ENCODE measurements around the gene HSPB7.

DNA sequence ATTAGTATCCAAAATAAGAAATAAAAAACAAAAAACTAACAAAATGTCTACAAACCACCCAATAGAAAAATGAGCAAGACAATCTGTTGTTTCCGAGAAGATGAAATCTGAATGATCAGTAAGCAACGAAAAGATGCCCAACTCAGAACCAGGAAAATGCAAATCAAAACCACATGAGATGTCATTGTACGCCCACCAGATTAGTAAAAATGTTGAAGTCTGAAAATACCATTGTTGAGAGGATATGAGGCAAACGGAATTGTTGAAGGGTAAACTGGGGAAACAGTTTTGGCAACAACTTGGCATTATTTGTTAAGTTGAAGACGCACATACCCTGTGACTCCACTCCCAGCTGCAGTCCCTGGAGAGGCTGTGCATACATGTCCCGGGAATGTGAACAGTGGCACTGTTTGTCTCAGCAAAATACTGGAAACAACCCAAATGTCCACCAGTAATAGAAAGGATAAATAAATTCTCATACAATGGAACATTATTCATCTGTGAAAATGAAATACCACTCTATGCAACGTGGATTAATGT is 52.5 kb downstream of the HSPB7 start:
- TF ChIP-seq, protein P1, sequence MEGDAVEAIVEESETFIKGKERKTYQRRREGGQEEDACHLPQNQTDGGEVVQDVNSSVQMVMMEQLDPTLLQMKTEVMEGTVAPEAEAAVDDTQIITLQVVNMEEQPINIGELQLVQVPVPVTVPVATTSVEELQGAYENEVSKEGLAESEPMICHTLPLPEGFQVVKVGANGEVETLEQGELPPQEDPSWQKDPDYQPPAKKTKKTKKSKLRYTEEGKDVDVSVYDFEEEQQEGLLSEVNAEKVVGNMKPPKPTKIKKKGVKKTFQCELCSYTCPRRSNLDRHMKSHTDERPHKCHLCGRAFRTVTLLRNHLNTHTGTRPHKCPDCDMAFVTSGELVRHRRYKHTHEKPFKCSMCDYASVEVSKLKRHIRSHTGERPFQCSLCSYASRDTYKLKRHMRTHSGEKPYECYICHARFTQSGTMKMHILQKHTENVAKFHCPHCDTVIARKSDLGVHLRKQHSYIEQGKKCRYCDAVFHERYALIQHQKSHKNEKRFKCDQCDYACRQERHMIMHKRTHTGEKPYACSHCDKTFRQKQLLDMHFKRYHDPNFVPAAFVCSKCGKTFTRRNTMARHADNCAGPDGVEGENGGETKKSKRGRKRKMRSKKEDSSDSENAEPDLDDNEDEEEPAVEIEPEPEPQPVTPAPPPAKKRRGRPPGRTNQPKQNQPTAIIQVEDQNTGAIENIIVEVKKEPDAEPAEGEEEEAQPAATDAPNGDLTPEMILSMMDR (conservative IDR thresholded peaks at IDR 0.05; ENCODE audit: low read depth in 2 of 2): no peak
- TF ChIP-seq POLR2AphosphoS5 (IDR thresholded peaks at IDR 0.05; ENCODE audit: low read depth) (no peak), EZH2phosphoT487 (IDR thresholded peaks at IDR 0.05; ENCODE audit: unreplicated experiment) (no peak), CREB1 (CRISPR knock-in tag; IDR thresholded peaks at IDR 0.05; ENCODE audit: low read depth) (no peak), EZH2 (IDR thresholded peaks at IDR 0.05; ENCODE audit: low read depth, unreplicated experiment) (no peak), ZNF331 (CRISPR knock-in tag; IDR thresholded peaks at IDR 0.05; ENCODE audit: low read depth) (no peak), JUNB (IDR thresholded peaks at IDR 0.05; ENCODE audit: unreplicated experiment) (no peak), ZNF114 (CRISPR knock-in tag; IDR thresholded peaks at IDR 0.05) (no peak)
- TF ChIP-seq, protein P2, sequence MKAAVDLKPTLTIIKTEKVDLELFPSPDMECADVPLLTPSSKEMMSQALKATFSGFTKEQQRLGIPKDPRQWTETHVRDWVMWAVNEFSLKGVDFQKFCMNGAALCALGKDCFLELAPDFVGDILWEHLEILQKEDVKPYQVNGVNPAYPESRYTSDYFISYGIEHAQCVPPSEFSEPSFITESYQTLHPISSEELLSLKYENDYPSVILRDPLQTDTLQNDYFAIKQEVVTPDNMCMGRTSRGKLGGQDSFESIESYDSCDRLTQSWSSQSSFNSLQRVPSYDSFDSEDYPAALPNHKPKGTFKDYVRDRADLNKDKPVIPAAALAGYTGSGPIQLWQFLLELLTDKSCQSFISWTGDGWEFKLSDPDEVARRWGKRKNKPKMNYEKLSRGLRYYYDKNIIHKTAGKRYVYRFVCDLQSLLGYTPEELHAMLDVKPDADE (IDR thresholded peaks at IDR 0.05): no peak
- TF ChIP-seq, protein P3, sequence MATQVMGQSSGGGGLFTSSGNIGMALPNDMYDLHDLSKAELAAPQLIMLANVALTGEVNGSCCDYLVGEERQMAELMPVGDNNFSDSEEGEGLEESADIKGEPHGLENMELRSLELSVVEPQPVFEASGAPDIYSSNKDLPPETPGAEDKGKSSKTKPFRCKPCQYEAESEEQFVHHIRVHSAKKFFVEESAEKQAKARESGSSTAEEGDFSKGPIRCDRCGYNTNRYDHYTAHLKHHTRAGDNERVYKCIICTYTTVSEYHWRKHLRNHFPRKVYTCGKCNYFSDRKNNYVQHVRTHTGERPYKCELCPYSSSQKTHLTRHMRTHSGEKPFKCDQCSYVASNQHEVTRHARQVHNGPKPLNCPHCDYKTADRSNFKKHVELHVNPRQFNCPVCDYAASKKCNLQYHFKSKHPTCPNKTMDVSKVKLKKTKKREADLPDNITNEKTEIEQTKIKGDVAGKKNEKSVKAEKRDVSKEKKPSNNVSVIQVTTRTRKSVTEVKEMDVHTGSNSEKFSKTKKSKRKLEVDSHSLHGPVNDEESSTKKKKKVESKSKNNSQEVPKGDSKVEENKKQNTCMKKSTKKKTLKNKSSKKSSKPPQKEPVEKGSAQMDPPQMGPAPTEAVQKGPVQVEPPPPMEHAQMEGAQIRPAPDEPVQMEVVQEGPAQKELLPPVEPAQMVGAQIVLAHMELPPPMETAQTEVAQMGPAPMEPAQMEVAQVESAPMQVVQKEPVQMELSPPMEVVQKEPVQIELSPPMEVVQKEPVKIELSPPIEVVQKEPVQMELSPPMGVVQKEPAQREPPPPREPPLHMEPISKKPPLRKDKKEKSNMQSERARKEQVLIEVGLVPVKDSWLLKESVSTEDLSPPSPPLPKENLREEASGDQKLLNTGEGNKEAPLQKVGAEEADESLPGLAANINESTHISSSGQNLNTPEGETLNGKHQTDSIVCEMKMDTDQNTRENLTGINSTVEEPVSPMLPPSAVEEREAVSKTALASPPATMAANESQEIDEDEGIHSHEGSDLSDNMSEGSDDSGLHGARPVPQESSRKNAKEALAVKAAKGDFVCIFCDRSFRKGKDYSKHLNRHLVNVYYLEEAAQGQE (IDR thresholded peaks at IDR 0.05; ENCODE audit: unreplicated experiment): no peak
- TF ChIP-seq, protein P4, sequence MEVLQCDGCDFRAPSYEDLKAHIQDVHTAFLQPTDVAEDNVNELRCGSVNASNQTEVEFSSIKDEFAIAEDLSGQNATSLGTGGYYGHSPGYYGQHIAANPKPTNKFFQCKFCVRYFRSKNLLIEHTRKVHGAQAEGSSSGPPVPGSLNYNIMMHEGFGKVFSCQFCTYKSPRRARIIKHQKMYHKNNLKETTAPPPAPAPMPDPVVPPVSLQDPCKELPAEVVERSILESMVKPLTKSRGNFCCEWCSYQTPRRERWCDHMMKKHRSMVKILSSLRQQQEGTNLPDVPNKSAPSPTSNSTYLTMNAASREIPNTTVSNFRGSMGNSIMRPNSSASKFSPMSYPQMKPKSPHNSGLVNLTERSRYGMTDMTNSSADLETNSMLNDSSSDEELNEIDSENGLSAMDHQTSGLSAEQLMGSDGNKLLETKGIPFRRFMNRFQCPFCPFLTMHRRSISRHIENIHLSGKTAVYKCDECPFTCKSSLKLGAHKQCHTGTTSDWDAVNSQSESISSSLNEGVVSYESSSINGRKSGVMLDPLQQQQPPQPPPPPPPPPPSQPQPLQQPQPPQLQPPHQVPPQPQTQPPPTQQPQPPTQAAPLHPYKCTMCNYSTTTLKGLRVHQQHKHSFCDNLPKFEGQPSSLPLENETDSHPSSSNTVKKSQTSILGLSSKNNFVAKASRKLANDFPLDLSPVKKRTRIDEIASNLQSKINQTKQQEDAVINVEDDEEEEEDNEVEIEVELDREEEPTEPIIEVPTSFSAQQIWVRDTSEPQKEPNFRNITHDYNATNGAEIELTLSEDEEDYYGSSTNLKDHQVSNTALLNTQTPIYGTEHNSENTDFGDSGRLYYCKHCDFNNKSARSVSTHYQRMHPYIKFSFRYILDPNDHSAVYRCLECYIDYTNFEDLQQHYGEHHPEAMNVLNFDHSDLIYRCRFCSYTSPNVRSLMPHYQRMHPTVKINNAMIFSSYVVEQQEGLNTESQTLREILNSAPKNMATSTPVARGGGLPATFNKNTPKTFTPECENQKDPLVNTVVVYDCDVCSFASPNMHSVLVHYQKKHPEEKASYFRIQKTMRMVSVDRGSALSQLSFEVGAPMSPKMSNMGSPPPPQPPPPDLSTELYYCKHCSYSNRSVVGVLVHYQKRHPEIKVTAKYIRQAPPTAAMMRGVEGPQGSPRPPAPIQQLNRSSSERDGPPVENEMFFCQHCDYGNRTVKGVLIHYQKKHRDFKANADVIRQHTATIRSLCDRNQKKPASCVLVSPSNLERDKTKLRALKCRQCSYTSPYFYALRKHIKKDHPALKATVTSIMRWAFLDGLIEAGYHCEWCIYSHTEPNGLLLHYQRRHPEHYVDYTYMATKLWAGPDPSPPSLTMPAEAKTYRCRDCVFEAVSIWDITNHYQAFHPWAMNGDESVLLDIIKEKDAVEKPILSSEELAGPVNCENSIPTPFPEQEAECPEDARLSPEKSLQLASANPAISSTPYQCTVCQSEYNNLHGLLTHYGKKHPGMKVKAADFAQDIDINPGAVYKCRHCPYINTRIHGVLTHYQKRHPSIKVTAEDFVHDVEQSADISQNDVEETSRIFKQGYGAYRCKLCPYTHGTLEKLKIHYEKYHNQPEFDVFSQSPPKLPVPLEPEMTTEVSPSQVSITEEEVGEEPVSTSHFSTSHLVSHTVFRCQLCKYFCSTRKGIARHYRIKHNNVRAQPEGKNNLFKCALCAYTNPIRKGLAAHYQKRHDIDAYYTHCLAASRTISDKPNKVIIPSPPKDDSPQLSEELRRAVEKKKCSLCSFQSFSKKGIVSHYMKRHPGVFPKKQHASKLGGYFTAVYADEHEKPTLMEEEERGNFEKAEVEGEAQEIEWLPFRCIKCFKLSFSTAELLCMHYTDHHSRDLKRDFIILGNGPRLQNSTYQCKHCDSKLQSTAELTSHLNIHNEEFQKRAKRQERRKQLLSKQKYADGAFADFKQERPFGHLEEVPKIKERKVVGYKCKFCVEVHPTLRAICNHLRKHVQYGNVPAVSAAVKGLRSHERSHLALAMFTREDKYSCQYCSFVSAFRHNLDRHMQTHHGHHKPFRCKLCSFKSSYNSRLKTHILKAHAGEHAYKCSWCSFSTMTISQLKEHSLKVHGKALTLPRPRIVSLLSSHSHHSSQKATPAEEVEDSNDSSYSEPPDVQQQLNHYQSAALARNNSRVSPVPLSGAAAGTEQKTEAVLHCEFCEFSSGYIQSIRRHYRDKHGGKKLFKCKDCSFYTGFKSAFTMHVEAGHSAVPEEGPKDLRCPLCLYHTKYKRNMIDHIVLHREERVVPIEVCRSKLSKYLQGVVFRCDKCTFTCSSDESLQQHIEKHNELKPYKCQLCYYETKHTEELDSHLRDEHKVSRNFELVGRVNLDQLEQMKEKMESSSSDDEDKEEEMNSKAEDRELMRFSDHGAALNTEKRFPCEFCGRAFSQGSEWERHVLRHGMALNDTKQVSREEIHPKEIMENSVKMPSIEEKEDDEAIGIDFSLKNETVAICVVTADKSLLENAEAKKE (CRISPR knock-in tag; IDR thresholded peaks at IDR 0.05): no peak
